Inferior parietal cortex (tissue), 1 donor: ENCODE measurements around the gene HECTD1.
"Not testable (repeated sequence)": the region's sequence is repeated elsewhere in the genome, so short reads cannot be mapped to it uniquely, and the experiment has no call there.

Source experiments
- DNase-seq: peaks from one replicate; pipeline ENCODE4 v3.0.0-alpha.2; 2016; ENCODE audit errors: extremely low spot score

HECTD1 gene

GRCh38 chr14:31154956-31155355, 52.6 kb downstream of the HECTD1 start:
- DNase-seq = no peak

DNA sequence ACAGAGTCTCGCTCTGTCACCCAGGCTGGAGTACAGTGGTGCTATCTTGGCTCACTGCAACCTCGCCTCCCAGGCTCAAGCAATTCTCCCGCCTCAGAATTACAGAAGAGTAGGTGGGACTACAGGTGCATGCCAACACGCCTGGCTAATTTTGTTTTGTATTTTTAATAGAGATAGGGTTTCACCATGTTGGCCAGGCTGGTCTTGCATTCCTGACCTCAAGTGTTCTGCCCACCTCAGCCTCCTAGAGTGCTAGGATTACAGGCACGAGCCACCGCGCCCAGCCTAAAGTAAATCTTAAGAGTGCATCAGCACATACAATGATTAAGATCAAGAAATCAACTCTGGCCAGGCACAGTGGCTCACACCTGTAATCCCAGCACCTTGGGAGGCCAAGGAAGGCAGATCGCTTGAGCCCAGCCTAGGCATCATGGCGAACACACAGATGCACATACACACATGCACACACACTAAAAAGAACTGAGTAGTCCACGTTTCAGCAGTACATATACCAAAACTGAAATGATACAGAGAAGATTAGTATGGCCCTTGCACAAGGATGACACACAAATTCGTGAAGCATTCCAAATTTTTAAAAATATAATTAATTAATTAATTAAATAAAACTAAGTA, 65.0 kb downstream of the HECTD1 start:
- DNase-seq = no peak

GRCh38 chr14:31139301-31139847, 68.2 kb downstream of the HECTD1 start:
- no peak for DNase-seq

GRCh38 chr14:31138301-31138700, 69.3 kb downstream of the HECTD1 start:
- no peak for DNase-seq

DNA sequence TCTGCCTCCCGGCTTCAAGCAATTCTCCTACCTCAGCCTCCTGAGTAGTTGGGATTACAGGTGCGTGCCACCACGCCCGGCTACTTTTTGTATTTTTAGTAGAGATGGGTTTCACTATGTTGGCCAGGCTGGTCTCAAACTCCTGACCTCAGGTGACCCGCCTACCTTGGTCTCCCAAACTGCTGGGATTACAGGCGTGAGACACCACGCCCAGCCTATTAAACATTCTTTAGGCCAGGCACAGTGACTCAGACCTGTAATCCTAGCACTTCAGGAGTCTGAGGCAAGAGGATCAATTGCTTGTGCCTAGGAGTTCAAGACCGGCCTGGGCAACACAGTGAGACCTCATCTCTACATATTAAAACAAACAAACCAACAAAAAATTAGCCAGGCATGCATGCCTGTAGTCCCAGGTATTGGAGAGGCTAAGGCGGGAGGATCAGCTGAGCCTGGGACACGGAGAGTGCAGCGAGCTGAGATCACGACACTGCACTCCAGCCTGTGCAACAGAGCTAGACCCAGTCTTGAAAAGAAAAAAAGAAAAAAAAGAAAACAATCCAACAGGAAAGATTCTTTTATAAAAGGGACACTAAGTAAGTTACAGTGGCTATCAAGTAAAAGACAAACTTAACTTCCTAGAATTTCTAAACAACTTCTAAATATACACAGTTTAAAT, 70.2 kb downstream of the HECTD1 start:
- no peak for DNase-seq

GRCh38 chr14:31133133-31133532, 74.5 kb downstream of the HECTD1 start:
- no peak for DNase-seq

GRCh38 chr14:31128601-31129526, 78.7 kb downstream of the HECTD1 start:
- no peak for DNase-seq

GRCh38 chr14:31127690-31128089, 79.9 kb downstream of the HECTD1 start:
- DNase-seq = no peak

- DNase-seq = no peak
Observed at GRCh38 chr14:31126680-31127079, 80.9 kb downstream of the HECTD1 start.

DNA sequence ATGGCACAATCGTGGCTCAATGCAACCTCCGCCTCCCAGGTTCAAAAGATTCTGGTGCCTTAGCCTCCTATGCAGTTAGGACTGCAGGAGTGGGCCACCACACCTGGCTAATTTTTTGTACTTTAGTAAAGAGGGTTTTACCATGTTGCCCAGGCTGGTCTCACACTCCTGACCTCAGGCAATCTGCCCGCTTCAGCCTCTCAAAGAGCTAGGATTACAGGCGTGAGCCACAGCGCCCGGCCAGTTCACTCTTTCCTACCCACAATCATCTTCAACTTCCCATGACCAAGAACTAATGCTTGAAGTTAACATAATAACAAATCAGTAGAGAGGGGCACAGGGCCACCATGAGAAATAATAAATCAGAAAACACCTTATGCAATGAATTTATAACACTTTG, 82.4 kb downstream of the HECTD1 start:
- no peak for DNase-seq

DNA sequence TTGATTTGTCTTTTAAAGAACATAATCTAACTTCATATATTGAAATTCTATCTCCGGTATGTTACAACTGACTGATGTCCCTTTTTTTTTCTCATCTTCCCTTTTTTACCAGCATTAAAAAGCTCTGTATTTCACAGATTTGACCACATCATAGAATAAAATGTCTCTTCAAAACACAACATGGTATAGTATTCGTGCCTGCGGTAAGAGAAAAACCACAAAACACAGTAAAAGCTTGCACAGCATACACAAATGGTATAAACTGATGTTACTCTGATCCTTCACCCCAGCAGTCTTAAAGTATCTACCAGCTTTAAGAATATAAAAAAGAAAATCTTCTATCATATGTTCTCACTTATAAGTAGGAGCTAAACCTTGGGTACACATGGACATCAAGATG, 83.4 kb downstream of the HECTD1 start:
- DNase-seq = no peak

GRCh38 chr14:31122921-31123320, 84.7 kb downstream of the HECTD1 start:
- no peak for DNase-seq

GRCh38 chr14:31122098-31122611, 85.4 kb downstream of the HECTD1 start:
- DNase-seq = no peak

- no peak for DNase-seq
Observed at GRCh38 chr14:31118892-31119291, 88.7 kb downstream of the HECTD1 start.

DNA sequence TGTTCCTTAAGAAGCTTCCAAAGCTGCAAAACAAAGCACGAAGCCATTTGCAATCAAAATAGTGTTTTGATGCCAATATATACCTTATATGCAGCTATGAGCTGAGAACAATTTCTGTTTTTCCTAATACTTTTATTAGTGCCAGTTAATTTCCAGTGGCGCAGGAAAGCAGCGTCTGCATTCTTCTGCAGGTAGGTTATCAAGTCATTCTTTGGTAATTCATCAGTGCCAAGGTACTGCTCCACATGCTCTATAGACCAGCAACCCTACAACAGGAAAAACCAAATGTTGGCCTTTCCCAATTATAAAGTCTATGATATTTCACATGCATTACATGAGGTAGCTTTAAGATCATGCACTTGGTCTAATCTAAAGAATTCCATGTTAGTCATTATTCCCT, 93.8 kb downstream of the HECTD1 start:
- no peak for DNase-seq

- no peak for DNase-seq
Observed at GRCh38 chr14:31110872-31111271, 96.7 kb downstream of the HECTD1 start.

- no peak for DNase-seq
Observed at GRCh38 chr14:31109257-31109656, 98.3 kb downstream of the HECTD1 start.

GRCh38 chr14:31106768-31107167, 100.8 kb downstream of the HECTD1 start:
- no peak for DNase-seq

GRCh38 chr14:31097081-31097480, 110.5 kb downstream of the HECTD1 start:
- DNase-seq = no peak

GRCh38 chr14:31096255-31096654, 111.3 kb downstream of the HECTD1 start:
- no peak for DNase-seq

DNA sequence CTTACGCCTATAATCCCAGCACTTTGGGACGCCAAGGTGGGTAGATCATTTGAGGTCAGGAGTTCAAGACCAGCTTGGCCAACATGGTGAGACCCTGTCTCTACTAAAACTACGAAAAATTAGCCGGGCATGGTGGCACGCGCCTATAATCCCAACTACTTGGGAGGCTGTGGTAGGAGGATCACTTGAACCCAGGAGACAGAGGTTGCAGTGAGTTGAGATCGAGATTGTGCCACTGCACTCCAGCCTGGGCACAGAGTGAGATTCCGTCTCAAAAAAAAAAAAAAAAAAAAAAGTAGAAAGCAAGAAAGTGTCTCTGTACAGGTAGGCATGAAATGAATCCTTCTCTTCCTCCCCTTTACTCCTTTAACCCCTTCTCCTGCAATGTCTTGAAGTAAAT, 111.8 kb downstream of the HECTD1 start:
- not testable (repeated sequence) for DNase-seq
